T-helper 2 cell treated with Interferon-gamma antibody and Interleukin-4, amounts not matched to agents 100 ng/mL and 5 ng/mL, for 36 hours (primary cell): ENCODE results near the gene GBX1. TPM values are rescaled to one million over a fixed set of nuclear protein-coding genes. Genes with fewer than 3 reads are reported as not detected.

ENCODE experiments used
- intact Hi-C: fragments of 100-400 bp; cut with micrococcal nuclease; formaldehyde crosslinking; loops from one replicate; pipeline ENCODE4 v1.15.1; 2023
- total RNA-seq: library from RNA; stranded (reverse); gene quantifications from 2 replicates; pipeline ENCODE4 v1.2.3, GENCODE V29; 2022

The GBX1 gene
- total RNA-seq, 1 donor from 2014 or later, result not detected

- intact Hi-C loops, result no loop called here
These were observed 26.7 kb upstream of the GBX1 start for GRCh38 chr7:151194188-151194587.

- intact Hi-C loops, result no loop called here
These were observed 25.9 kb upstream of the GBX1 start for GRCh38 chr7:151193203-151193978.

- intact Hi-C loops, result no loop called here
These were observed 24.6 kb upstream of the GBX1 start for GRCh38 chr7:151192002-151192539.

- intact Hi-C loops, result no loop called here
These were observed 24.1 kb upstream of the GBX1 start for GRCh38 chr7:151191544-151191943.

GRCh38 chr7:151189038-151189437, 21.5 kb upstream of the GBX1 start:
- intact Hi-C loops, result no loop called here

- intact Hi-C loops, result no loop called here
These were observed 20.7 kb upstream of the GBX1 start for GRCh38 chr7:151188252-151188542.

GRCh38 chr7:151187409-151188251, 20.1 kb upstream of the GBX1 start:
- intact Hi-C loops, result no loop called here

- intact Hi-C loops, result no loop called here
These were observed 19.3 kb upstream of the GBX1 start, which contains the start of gene ASB10 for GRCh38 chr7:151186640-151187408. ASB10 (minus strand) TSS chr7:151187250; CDS start chr7:151187130, 120 bp downstream.

- intact Hi-C loops, result no loop called here
These were observed 18.5 kb upstream of the GBX1 start for GRCh38 chr7:151185762-151186639.

GRCh38 chr7:151181011-151181431, 13.5 kb upstream of the GBX1 start:
- intact Hi-C loops, result no loop called here

- intact Hi-C loops, result no loop called here
These were observed 12.5 kb upstream of the GBX1 start for GRCh38 chr7:151179946-151180345.

GRCh38 chr7:151179287-151179860, 11.9 kb upstream of the GBX1 start:
- intact Hi-C loops, result no loop called here

- intact Hi-C loops, result no loop called here
These were observed 11.3 kb upstream of the GBX1 start for GRCh38 chr7:151178831-151179230.

GRCh38 chr7:151178236-151178635, 10.7 kb upstream of the GBX1 start:
- intact Hi-C loops, result no loop called here

- intact Hi-C loops, result no loop called here
These were observed 9.8 kb upstream of the GBX1 start for GRCh38 chr7:151177310-151177709.

GRCh38 chr7:151176401-151176800, 8.9 kb upstream of the GBX1 start:
- intact Hi-C loops, result no loop called here

- intact Hi-C loops, result no loop called here
These were observed 8.4 kb upstream of the GBX1 start for GRCh38 chr7:151175793-151176311.

GRCh38 chr7:151175047-151175792, 7.7 kb upstream of the GBX1 start:
- intact Hi-C loops, result no loop called here
